Left lung (tissue), 10 donors: ENCODE measurements around the gene ZP2. TPM values are rescaled to one million over a fixed set of nuclear protein-coding genes. Genes with fewer than 3 reads are reported as not detected.

ENCODE experiments used
- ATAC-seq: fragments of 200-7000 bp; cut with Tn5 transposase; one replicate; pipeline ENCODE4 v1.9.1; 2020; ENCODE audit warnings: moderate library complexity
- DNase-seq, 4 donors: peaks; one replicate each; pipeline ENCODE4 v3.0.0-alpha.2; 2013 to 2020
- H3K27ac ChIP-seq, 2 donors: fragments of 200-600 bp; sonication (generic) in 1 of 2; one replicate each; pipeline versions ENCODE4 v1.5.0 to v1.8.0; 2020 to 2021
- H3K27me3 ChIP-seq, 2 donors: fragments of 200-600 bp; sonication (generic) in 1 of 2; one replicate each; pipeline versions ENCODE4 v1.5.0 to v1.8.0; 2020 to 2021
- H3K36me3 ChIP-seq, 2 donors: fragments of 200-600 bp; sonication (generic) in 1 of 2; one replicate each; pipeline versions ENCODE4 v1.5.0 to v1.8.0; 2020 to 2021
- H3K4me1 ChIP-seq, 2 donors: fragments of 200-600 bp; one replicate each; pipeline ENCODE4 v1.8.0; 2021
- H3K4me3 ChIP-seq, 2 donors: fragments of 200-600 bp; sonication (generic) in 1 of 2; one replicate each; pipeline versions ENCODE4 v1.5.0 to v1.8.0; 2020 to 2021; ENCODE audit warnings: mild to moderate bottlenecking in 1 of 2
- H3K9me3 ChIP-seq, 2 donors: fragments of 200-600 bp; sonication (generic) in 1 of 2; one replicate each; pipeline versions ENCODE4 v1.5.0 to v1.8.0; 2020 to 2021
- intact Hi-C, 2 donors: fragments of 100-400 bp; cut with DNase I; formaldehyde crosslinking; loops; one replicate each; pipeline versions ENCODE4 v1.11.2 to v1.14.2; 2022
- polyA plus RNA-seq, 6 donors: library from polyadenylated mRNA; unstranded; fragments of 120-200 nt; gene quantifications; one replicate each; pipeline ENCODE4 v1.2.1, GENCODE V29; 2013; ENCODE audit not compliant: insufficient read length in 6 of 6
- total RNA-seq, 2 donors: library from RNA; stranded (reverse); fragmentation: NEBNext Ultra II Directional; extraction: Animal tissue kit (Norgen Biotek cat#: 25700); gene quantifications; one replicate each; pipeline ENCODE4 v1.2.1, GENCODE V29; 2021
- TF ChIP-seq, protein P1 (sequence below), 2 donors: fragments of 200-600 bp; sonication (generic) in 1 of 2; IDR thresholded peaks; one replicate each; pipeline versions ENCODE4 v1.5.0 to v1.8.0; 2021; ENCODE audit warnings: antibody characterized with exemption in 2 of 2
- donor health status: DM: no; HTN: yes; CAD: no.
- donor health status: DM: no; HTN: no; CAD: no.

Gene ZP2
- total and polyA plus RNA-seq, 8 donors = 1.9 to 6.4 (median 2.8) TPM; not detected in 2

DNA sequence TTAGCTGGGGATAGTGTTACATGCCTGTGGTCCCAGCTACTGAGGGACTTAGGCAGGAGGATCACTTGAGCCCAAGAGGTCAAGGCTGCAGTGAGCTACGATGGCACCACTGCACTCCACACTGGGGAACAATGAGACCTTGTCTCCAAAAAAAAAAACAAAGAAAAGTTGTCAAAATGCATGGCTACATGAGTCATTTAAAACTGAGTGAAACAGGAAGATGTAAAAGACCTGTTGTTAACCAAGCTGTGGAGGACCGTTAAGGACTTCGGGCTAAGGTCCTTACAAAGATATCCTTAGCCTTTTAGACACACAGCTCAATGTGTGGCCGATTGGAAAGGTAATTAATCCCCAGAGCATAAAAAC is 25.1 kb downstream of the ZP2 start:
- DNase-seq (no peak), ATAC-seq (no peak)
- intact Hi-C loops = loop anchor here in 1 of 2 donors (10.0 kb wide), 1 partner anchor 108 kb away; no protein-coding TSS in a partner anchor
- Histone ChIP-seq H3K4me1 (peaks cover 0 to 5% of the 10 kb centered on the region in 2 donors), H3K36me3 (peaks cover 0 to 13% of the 10 kb centered on the region in 2 donors), H3K27me3 (no peaks in the 10 kb centered on the region), H3K27ac (no peak overlapping the region), H3K9me3 (no peaks in the 10 kb centered on the region), H3K4me3 (no peak overlapping the region)
- TF ChIP-seq, protein P1, sequence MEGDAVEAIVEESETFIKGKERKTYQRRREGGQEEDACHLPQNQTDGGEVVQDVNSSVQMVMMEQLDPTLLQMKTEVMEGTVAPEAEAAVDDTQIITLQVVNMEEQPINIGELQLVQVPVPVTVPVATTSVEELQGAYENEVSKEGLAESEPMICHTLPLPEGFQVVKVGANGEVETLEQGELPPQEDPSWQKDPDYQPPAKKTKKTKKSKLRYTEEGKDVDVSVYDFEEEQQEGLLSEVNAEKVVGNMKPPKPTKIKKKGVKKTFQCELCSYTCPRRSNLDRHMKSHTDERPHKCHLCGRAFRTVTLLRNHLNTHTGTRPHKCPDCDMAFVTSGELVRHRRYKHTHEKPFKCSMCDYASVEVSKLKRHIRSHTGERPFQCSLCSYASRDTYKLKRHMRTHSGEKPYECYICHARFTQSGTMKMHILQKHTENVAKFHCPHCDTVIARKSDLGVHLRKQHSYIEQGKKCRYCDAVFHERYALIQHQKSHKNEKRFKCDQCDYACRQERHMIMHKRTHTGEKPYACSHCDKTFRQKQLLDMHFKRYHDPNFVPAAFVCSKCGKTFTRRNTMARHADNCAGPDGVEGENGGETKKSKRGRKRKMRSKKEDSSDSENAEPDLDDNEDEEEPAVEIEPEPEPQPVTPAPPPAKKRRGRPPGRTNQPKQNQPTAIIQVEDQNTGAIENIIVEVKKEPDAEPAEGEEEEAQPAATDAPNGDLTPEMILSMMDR (IDR thresholded peaks at IDR 0.05) = no peak

DNA sequence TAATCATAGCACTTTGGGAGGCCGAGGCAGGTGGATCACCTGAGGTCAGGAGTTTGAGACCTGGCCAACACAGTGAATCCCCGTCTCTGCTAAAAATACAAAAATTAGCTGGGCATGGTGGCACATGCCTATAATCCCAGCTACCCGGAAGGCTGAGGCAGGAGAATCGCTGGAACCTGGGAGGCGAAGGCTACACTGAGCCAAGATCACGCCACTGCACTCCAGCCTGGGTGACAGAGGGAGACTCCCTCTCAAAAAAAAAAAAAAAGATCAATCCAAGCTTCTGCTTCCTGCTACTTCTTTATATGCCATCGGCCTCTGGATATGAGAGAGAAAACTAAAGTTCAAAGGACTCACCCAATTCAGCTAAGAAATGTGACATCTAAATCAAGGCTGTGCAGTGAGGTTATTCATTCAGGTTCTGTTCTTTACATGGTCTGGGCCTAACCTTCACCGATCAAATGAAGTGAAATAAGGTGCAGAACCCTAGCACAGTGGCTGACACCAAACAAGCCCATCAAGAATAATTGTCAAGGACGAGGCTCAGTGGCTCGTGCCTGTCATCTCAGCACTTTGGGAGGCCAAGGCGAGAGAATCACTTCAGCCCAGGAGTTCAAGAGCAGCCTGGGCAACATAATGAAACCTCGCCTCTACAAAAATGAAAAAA is 25.6 kb downstream of the ZP2 start:
- no peak for ATAC-seq

DNA sequence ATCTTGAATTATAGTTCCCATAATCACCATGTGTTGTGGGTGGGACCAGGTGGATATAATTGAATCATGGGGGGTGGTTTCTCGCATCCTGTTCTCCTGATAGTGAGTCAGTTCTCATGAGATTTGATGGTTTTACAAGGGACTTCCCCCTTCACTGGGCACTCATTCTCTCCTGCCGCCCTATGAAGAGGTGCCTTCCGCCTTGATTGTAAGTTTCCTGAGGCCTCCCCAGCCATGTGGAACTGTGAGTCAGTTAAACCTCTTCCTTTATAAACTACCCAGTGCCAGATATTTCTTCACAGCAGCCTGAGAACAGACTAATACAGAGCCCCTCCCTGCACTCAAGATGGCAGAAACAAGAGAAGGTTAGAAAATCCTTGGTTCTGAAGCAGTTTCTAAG is 26.5 kb downstream of the ZP2 start:
- no peak for ATAC-seq
- intact Hi-C loops = loop anchor here in 1 of 2 donors (10.0 kb wide), 1 partner anchor 110 kb away; no protein-coding TSS in a partner anchor
- TF ChIP-seq, protein P1 (IDR thresholded peaks at IDR 0.05) = no peak

More for the DNA sequence above, 25.6 kb downstream of the ZP2 start:
- H3K36me3 ChIP-seq = peaks cover 0 to 18% of the 10 kb centered on the region in 2 donors
- H3K27me3 ChIP-seq = no peaks in the 10 kb centered on the region
- H3K27ac ChIP-seq = no peak overlapping the region
- H3K9me3 ChIP-seq = no peaks in the 10 kb centered on the region
- peaks cover 0 to 5% of the 10 kb centered on the region in 2 donors for H3K4me1 ChIP-seq
- TF ChIP-seq, protein P1 (IDR thresholded peaks at IDR 0.05) = no peak
- no peak for DNase-seq
- H3K4me3 ChIP-seq = no peak overlapping the region
- intact Hi-C loops = loop anchor here in 1 of 2 donors (10.0 kb wide), 1 partner anchor 109 kb away; no protein-coding TSS in a partner anchor

DNA sequence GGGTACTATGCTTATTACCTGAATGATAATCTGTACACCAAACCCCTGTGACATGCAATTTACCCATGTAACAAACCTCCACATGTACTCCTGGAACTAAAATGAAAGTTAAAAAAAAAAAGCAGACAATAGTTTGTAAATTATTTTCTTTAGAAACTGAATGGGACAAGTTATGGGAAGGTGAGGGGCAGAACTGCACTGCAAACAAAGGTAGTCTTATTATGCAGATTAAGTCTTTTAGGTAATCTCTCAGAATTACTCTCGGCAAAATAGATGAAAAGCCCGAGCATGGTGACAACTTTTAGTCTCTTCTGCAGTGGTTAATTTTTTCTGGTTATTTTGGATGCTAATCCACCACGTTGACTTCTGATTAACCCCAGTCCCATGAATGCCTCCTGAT is 27.4 kb downstream of the ZP2 start:
- ATAC-seq (no peak), DNase-seq (no peak)
- H3K4me3 ChIP-seq = no peak overlapping the region
- peaks cover 0 to 5% of the 10 kb centered on the region in 2 donors for H3K4me1 ChIP-seq
- no peak overlapping the region for H3K27ac ChIP-seq
- no peaks in the 10 kb centered on the region for H3K27me3 ChIP-seq
- peaks cover 0 to 36% of the 10 kb centered on the region in 2 donors for H3K36me3 ChIP-seq
- intact Hi-C loops = loop anchor here in 1 of 2 donors (10.0 kb wide), 1 partner anchor 111 kb away; no protein-coding TSS in a partner anchor
- TF ChIP-seq, protein P1 (IDR thresholded peaks at IDR 0.05) = no peak
- H3K9me3 ChIP-seq = no peaks in the 10 kb centered on the region

More for the DNA sequence above, 26.5 kb downstream of the ZP2 start:
- H3K27ac ChIP-seq = no peak overlapping the region
- no peaks in the 10 kb centered on the region for H3K27me3 ChIP-seq
- no peaks in the 10 kb centered on the region for H3K9me3 ChIP-seq
- peaks cover 0 to 5% of the 10 kb centered on the region in 2 donors for H3K4me1 ChIP-seq
- H3K36me3 ChIP-seq = peaks cover 0 to 27% of the 10 kb centered on the region in 2 donors
- H3K4me3 ChIP-seq = no peak overlapping the region
- DNase-seq = no peak

- no peaks in the 10 kb centered on the region for H3K9me3 ChIP-seq
- ATAC-seq (peak; percentile 88), DNase-seq (peak in 1 of 4 donors; percentile 19)
- no peak overlapping the region for H3K4me3 ChIP-seq
- no peaks in the 10 kb centered on the region for H3K4me1 ChIP-seq
- intact Hi-C loops = loop anchor here in 1 of 2 donors (10.0 kb wide), 1 partner anchor 115 kb away; no protein-coding TSS in a partner anchor
- TF ChIP-seq, protein P1 (IDR thresholded peaks at IDR 0.05) = no peak
- H3K27ac ChIP-seq = no peak overlapping the region
- no peaks in the 10 kb centered on the region for H3K27me3 ChIP-seq
- H3K36me3 ChIP-seq = peaks cover 0 to 61% of the 10 kb centered on the region in 2 donors
Measured at GRCh38 chr16:21179983-21180365, 31.4 kb downstream of the ZP2 start.
